NCI-H748 treated with DMSO at 0.1 percent for 48 hours (cell line): ENCODE data around the gene PLXNB3.
"Not testable (repeated sequence)": the region's sequence is repeated elsewhere in the genome, so short reads cannot be mapped to it uniquely, and the experiment has no call there.

Source experiments
- DNase-seq: peaks from one replicate; lab custom pipeline; 2025; lab: John Stamatoyannopoulos, UW

Gene PLXNB3

DNA sequence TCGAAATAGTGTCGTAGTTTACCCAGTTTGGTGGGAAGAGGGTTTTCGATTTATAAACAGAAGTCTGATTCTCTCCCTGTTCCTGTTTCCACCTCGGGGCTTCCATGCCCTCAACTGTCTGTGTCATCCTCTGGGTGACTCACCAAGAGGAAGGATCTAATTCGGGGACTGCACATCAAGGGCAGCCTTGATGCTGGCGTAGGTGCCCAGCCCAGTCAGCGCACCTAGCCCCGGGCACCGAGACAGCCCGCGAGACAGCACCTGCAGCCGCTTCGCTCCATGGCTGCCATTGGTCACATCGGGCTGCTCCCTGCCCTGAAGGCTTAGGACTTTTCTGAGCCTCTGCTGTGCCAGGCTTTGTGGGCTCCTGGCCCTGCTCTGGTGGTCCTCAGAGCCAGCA, 31.6 kb upstream of the PLXNB3 start:
- DNase-seq = no peak

DNA sequence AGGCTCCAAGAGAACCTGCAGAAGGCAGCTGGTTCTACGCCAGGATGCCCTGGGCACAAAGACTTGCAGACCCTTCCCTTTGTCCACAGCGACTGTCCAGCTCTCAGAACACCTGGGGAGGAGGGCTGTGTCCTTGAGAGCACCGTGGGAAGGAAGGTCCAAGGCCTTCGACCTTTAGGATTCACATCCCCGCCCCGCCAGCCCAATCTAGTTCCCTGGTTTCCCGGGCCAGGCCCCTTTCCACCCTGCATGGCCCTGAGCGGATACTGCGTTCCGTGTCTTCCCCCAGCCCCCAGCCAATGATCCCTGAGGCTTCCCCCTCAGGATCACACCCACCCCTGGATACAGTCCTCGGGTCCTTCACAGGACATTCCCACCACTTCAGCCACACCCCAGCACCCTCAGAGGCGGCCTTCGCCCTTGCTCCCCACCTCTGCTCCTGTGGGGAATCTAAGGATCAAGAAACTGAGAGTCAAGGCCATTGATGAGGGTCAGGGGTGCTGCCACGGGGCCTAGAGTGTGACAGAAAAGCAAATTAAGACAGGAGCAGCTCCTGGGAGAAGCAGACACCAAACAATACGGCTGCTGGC, 30.3 kb upstream of the PLXNB3 start:
- no peak for DNase-seq

DNA sequence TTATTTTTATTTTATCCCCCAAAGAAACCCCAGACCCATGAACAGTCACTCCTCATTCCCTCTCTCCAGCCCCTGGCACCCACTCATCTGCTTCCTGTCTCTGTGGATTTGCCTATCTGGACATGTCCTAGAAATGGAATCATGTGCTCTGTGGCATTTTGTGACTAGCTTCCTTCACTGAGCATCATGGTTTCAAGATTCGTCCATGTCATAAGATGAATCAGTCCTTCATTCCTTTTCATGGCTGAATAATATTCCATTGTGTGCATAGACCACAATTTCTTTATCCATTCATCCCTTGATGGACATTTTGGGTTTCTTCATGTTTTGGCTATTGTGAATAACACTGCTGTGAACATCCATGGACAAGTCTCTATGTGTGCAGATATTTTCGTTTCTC, 29.2 kb upstream of the PLXNB3 start:
- DNase-seq = no peak

DNA sequence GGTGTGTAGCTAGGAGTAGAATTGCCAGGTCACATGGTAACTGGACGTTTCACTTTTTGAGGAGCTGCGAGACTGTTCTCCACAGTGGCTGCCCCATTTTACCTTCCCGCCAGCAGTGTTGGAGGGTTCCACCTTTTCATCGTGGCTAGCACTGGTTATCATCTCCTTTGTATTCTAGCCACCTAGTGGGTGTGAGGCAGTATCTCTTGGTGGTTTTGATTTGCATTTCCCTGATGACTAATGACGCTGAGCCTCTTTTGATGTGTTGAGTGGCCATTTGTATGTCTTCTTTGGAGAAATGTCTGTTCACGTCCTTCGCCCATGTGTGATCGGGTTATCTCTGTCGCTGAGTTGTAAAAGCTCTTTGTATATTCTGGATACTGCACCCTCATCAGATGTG, 28.8 kb upstream of the PLXNB3 start:
- DNase-seq = no peak

DNA sequence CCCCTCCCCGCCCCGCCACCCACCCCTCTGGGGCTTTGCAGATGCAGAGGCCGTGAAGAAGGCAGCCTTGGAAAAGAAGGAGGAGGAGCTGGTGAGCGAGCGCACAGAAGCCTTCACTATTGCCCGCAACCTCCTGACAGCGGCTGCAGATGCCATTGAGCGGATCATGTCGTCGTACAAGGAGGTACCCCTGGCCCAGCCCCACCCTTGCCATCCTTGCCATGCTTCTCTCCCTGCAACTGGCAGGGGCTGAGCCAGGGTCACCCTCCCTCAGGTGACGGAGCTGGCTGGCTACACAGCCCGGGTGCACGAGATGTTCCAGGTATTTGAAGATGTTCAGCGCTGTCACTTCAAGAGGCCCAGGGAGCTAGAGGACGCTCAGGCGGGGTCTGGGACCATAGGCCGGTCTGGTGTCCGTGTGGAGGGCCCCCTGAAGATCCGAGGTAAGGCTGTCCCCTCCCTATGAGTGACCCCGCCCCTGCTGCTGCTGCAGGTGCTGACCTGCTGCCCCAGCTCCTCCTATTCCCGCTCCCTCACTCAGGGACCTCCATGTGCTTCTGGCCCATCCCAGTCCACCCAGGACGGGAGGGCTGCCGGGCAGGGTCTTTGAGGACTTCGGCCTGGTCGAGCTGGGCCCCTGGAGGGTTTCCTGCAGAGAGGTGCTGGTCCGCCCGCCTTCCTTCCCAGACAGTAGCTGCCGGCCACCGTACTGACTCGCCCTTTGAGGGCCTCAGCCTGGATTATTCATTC, 27.8 kb upstream of the PLXNB3 start:
- DNase-seq = no peak

DNA sequence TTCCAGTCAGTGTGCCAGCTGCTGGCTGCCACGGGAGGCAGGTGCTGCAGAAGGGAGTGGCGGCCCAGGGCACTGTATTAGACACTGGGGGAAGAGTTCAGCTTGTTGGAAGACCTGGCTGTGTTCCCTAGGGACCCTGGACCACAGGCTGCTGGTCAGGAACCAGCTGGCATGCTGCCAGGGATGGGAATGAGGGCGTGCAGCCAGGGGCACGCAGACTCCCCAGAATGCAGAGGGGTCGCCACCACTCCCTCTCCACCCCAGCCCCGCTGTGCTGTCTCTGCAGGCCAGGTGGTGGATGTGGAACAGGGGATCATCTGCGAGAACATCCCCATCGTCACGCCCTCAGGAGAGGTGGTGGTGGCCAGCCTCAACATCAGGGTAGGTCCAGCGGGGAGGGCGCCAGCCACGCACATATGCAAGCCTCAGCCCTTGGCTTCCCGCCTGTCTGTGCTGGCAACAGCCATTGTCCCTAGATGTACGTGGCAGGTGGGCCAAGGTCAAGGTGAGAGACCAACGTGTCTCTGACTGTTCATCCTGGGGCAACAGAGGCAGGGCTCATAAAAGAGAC, 27.1 kb upstream of the PLXNB3 start:
- no peak for DNase-seq

DNA sequence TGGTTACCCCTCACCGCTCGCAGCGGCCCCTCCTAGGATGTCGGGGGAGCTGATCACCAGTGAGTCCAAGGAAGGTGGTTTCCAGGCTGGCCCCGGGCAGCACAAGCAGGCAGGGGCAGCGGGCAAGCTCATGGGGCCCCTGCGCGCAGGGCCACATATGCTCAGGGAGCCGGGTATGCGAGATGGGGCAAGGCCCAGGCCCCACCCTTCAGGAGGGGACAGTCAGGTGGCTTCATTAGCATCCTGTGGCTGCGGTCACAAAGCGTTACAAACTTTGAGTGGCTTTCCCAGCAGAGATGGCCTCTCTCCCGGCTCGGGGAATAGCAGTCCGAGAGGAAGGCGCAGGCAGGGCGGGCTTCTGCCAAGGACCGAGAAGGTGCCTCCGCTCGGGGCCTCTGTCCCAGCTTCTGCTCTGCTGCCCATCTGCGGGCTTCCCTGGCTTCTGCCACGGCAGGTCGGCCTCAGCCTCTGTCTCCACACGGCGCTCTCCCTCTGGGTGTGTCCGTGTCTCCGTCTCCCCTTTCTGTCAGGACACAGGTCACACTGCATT, 25.9 kb upstream of the PLXNB3 start:
- DNase-seq = no peak

DNA sequence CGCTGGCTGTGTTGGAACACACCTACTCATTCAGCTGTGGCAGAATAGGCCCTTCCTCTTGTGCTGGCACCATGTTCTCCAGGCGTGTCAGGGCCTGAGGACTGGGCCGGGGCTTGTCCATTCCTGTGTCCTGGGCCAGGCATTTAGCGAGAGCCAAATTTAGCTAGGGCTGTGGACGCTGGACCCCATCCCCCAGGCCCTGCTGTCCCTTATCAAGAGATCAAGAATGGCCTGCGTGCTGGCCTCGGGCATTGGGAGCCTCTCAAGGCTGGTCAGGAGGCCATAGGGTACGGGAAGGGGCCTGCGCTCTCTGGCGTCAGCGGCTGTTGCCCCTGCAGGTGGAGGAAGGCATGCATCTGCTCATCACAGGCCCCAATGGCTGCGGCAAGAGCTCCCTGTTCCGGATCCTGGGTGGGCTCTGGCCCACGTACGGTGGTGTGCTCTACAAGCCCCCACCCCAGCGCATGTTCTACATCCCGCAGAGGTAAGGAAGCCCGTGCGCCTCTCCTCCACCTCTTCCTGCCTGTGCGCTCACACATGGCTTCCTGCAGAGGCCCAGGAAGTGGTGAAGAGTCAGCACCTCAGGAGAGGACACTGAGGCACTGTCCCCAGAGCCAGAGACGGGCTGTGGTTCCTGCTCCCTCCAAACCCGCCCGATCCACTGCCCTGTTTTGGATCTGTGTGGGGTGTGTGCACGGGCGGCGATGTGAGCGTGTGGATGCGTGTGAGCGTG, 24.1 kb upstream of the PLXNB3 start:
- DNase-seq = no peak

DNA sequence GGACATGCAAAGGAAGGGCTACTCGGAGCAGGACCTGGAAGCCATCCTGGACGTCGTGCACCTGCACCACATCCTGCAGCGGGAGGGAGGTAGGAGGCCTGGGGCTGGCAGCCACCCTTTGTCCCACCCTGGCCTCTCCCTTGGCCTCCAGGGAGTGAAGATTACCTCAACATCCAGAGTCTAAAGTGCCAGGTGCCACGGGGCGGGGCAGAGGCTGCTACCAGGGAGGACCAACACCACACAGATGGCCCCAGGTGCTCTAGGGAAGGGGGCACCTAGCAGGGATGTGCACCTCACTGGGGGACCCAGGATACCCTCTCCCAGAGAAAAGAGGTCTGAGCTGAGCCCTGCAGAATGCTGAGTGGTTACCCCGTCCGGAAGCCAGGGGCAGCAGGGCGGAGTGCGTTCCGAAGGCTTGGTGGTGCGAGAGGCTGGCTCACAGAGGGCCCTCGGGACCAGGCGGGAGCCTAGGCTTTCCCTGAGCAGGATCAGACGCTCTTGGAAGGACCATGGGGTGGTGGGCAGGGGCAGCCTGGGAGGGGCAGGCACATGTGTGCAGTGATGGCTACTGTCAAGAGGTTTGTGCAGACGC, 23.3 kb upstream of the PLXNB3 start:
- no peak for DNase-seq

DNA sequence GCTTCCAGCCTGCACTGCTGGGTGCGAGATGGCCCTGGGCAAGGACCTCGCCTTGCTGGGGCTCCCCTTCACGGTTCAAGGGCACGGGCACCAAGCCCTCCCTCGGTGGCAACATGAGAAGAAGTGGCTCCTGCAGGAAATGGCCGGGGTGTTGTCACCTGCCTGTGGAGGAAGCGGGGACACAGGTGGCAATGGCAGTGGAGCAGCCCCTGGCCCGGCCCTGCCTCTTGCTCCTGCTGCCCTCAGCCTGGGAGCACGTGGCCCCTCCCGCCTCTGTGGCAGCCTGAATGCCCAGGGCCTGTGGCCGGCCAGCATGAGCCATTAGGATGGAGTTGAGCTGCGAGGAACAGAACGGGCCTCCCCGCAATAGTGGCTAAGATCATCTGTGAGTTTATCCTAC, 22.6 kb upstream of the PLXNB3 start:
- DNase-seq = no peak

DNA sequence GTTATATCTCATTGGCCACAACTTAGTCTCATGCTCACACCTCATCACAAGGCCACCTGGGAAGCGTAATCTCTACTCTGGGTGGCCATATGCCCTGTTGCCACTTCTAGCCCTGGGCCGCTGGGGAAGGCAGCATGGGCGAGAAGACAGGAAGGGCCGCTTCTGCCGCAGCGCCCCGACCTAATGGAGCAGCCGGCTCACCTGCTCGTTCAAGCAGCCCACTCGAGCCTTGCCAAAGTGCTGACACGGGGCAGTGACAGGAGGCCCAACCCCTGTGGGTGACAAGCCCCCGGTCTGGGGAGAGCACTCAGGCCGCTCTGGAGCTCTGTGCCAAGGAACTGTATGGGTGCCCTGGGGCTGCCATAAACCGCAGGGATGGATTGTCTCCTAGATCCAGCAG, 21.9 kb upstream of the PLXNB3 start:
- not testable (repeated sequence) for DNase-seq

DNA sequence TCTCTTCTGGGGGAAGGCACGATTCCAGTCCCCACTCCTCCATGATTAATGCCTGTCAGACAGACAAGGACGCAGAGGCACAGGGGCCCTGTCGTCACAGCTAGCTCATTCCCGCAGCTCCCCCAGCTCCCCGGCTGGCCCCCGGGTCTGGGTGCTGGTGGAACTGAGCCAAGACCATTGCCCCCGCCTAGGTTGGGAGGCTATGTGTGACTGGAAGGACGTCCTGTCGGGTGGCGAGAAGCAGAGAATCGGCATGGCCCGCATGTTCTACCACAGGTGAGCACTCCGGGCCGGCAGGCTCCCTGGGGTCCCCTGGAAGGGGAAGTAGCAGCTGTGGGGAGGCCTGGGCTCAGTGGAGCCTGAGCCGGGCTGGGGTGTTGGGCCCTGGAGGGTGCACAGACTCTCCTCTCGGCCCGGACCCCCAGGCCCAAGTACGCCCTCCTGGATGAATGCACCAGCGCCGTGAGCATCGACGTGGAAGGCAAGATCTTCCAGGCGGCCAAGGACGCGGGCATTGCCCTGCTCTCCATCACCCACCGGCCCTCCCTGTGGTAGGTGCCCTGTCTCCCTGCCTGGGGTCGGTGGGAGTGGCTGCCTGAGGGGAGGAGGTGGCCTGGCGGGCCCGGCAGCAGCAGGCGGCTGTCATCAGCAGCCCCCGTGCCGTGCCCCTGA, 21.1 kb upstream of the PLXNB3 start:
- not testable (repeated sequence) for DNase-seq

DNA sequence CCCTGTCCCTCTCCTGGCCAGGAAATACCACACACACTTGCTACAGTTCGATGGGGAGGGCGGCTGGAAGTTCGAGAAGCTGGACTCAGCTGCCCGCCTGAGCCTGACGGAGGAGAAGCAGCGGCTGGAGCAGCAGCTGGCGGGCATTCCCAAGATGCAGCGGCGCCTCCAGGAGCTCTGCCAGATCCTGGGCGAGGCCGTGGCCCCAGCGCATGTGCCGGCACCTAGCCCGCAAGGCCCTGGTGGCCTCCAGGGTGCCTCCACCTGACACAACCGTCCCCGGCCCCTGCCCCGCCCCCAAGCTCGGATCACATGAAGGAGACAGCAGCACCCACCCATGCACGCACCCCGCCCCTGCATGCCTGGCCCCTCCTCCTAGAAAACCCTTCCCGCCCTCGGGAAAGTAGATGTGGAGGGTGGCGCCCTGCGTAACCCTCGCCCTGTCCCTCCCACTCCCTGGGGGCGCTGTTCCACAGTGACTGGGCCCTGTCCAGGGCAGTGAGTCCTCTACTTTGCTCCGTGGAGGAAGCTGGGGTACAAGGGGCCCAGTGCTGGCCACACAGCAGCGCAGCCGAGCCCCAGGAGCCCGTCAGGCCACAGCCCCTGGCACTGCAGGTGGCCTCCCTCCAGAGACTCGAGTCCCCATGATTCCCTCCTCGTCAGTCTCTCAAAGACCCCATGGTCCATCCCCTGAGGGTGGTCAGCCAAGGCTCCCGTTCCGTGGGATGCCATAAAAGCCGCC, 20.4 kb upstream of the PLXNB3 start:
- DNase-seq = not testable (repeated sequence)

DNA sequence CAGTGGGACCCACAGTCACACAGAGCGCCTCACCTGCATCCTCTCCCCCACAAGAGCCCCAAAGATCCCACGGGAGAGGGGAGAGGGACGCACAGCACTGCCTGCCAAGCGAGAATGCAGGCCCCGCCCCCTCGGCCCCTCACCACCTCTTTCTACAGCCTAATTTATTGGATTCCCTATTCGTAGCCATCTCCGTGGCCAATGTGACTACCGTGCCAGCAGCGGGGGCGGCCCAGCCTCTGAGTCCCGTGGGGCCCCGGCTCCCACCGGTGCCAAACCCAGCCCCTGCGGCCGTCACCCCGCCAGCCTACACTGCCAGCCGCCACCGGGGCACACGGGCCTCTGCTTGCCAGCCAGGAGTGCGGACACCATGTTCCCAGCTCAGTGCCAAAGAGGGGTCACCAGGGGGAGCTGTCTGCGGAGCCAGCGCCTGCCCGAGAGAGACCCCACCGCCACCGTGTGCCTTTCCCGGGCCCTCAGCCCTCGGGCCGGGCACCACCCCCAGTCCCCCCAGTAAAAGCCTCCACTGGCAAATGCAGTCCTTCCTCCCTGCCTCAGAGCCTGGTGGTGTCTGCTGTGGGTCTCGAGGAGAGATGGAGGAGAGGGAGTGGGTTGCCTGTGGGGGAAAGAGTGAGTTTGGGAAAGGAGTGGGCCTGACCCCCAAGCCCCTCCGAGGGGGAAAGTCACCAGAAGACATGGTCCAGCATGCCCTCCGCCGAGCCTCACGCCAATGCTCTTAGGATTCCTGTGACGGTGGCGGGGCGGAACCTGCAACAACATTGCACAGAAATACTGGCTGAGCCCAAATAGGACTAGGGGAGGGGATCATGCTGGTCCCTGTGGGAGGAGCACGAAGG, 19.6 kb upstream of the PLXNB3 start:
- DNase-seq = no peak

DNA sequence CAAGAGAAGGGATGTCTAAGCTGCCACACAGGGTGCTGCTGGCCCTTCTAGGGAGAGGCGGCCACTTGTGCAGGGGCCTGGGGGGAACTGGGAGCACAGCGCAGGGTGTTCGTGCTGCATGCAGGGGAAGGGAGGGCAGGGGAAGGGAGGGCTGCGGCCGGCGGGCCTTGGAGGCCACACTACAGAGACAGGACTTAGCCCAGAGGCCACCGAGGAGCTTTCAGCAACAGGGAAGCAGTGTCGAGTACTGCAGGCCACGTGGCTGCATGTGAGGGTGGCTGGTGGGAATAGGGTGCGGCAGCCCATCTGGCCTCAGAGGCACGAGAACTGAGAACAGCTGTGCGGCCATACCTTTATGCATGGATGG, 19.0 kb upstream of the PLXNB3 start:
- DNase-seq = not testable (repeated sequence)

DNA sequence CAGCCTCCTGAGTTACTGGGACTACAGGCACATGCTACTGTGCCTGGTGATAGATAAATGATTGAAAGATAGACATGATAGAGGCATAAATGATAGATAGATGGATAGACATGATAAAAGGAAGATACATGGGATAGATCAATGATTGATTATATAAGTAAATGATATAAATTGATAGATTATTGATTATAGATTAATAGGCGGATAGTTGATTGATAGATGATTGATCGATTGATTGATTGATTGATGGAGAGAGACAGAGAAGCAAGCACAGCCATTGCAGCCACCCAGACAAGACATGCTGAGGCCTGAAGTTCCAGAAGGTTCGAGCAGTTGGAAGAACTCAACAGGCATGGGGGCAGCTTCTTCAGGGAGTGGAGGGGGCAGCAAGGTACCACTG, 17.7 kb upstream of the PLXNB3 start:
- DNase-seq = no peak

DNA sequence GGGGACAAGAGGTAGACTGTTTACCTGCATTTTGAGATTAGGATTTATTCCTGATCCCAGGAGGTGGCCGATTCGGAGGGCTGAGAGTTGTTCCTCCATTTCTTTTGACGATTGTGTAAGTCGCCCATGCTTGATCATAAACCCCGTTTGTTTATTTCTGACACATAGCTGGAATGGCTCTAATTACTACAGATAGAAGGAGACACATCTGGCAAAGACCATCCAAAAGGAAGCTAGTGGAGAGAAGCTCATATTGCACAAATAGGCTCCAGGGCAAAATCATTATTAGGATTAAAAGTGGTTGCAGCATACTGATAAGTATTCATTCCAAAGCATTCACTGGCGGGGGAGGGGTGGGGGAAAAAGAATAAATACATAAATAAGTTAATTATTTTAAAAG, 17.1 kb upstream of the PLXNB3 start:
- DNase-seq = not testable (repeated sequence)

DNA sequence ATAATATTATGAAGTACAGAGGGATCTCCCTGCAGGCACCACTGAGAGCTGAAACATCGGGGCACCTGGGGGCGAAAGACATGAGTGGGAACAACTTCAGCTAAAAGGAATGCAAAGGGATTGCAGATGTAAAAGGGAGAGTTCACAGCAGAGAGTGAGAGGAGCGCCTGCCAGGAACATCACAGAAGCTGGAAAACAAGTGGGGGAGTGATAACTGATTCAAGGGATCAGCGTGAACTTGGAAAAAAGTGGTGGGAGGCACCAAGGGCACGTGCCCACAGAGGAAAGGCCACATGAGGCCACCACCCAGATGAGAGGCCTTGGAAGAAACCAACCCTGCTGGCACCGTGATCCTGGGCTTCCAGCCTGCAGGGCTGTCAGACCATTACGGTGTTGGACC, 15.0 kb upstream of the PLXNB3 start:
- not testable (repeated sequence) for DNase-seq

DNA sequence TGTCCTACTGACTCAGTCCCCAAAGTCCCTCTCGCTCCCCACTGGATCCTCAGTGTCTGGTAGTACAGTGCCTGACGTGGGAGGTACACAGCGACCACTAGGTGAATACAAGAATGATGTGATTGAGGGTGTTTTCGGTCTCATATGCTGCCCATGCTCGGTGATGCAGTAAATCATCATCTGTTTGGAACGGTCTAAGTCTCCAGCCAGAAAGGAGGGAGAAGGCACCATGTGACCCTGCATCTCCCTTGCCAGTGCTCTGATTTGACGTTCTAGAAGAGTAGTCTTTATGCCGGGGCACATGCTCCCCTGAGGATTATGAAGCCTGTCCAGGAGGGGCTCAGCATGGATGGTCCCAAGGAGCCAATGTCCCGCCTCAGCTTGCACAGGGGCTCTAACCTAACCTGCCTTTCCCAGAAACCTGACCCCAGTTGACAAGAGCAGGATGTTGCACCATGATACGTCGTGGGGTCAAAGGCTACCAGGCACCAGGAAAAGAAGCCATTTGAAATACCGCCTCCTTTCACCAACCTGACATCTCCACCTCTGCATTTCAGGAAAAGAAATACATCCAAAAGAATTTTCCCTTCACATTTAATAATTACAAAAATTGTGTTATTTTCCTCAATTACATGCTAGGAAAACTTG, 13.8 kb upstream of the PLXNB3 start:
- DNase-seq = no peak

DNA sequence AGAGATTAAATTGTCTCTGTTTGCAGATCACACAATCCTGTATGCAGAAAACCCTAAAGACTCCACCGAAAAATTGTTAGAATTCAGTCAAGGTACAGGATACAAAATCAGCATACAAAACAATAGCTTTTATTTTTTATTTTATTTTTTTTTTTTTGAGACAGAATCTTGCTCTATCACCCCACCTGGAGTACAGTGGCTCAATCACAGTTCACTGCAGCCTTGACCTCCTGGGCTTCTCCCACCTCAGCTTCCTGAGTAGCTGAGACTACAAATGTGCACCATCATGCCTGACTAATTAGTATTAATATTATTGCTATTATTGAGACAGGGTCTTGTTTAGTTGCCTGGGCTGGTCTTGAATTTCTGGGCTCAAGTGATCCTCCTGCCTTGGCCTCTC, 8.9 kb upstream of the PLXNB3 start:
- no peak for DNase-seq
